ENCODE measurements around the gene LRRC61.

- TF ChIP-seq GLIS2 (tag by site-specific recombination; IDR thresholded peaks at IDR 0.05) (no peak), HOXA7 (CRISPR knock-in tag; IDR thresholded peaks at IDR 0.05; ENCODE audit: borderline replicate concordance) (no peak), ZBTB44 (tag by site-specific recombination; IDR thresholded peaks at IDR 0.05) (no peak), CTCF (tag by site-specific recombination; IDR thresholded peaks at IDR 0.05) (no peak), PATZ1 (tag by site-specific recombination; IDR thresholded peaks at IDR 0.05) (no peak), ZNF544 (tag by site-specific recombination; IDR thresholded peaks at IDR 0.05) (no peak)
- TF ChIP-seq, protein P1, sequence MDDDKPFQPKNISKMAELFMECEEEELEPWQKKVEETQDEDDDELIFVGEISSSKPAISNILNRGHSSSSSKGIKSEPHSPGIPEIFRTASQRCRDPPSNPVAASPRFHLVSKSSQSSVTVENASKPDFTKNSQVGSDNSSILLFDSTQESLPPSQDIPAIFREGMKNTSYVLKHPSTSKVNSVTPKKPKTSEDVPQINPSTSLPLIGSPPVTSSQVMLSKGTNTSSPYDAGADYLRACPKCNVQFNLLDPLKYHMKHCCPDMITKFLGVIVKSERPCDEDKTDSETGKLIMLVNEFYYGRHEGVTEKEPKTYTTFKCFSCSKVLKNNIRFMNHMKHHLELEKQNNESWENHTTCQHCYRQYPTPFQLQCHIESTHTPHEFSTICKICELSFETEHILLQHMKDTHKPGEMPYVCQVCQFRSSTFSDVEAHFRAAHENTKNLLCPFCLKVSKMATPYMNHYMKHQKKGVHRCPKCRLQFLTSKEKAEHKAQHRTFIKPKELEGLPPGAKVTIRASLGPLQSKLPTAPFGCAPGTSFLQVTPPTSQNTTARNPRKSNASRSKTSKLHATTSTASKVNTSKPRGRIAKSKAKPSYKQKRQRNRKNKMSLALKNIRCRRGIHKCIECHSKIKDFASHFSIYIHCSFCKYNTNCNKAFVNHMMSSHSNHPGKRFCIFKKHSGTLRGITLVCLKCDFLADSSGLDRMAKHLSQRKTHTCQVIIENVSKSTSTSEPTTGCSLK (tag by site-specific recombination; IDR thresholded peaks at IDR 0.05) = no peak
These were observed 672 bp downstream of the LRRC61 start for GRCh38 chr7:150323682-150324372.
